H7 (cell line): ENCODE results near the gene TIMP1. TPM values are rescaled to one million over a fixed set of nuclear protein-coding genes. Genes with fewer than 3 reads are reported as not detected.
A peak's percentile ranks its signal among the peaks of the same experiment; 100 is the strongest.

Experiments used
- DNase-seq: peaks from one replicate; pipeline ENCODE4 v3.0.0; 2012
- H3K27me3 ChIP-seq: 2 replicates; pipeline ENCODE4 v1.6.0; 2011; ENCODE audit warnings: mild to moderate bottlenecking, low read length; ENCODE audit not compliant: control insufficient read depth, insufficient read depth
- H3K36me3 ChIP-seq: replicated peaks from 2 replicates; pipeline ENCODE4 v1.5.1; 2011; ENCODE audit warnings: low read length; ENCODE audit not compliant: control insufficient read depth, insufficient read depth
- H3K4me3 ChIP-seq: 2 replicates; pipeline ENCODE4 v1.5.1; 2011; ENCODE audit warnings: low read depth, mild to moderate bottlenecking, control low read depth, low read length, moderate library complexity; ENCODE audit not compliant: insufficient read depth
- total RNA-seq: library from RNA; depleted of rRNA; stranded (reverse); fragments of >200 nt; shearing (Covaris generic); gene quantifications from 2 replicates; pipeline ENCODE4 v1.2.3, GENCODE V29; 2014

The TIMP1 gene
- total RNA-seq, 1 experiment from 2014 or later: 59.6 TPM

- Histone ChIP-seq H3K4me3 (no peak overlapping the region), H3K27me3 (no peaks in the 10 kb centered on the region; the same call in 1 of the 2 replicates), H3K36me3 (peaks cover 5% of the 10 kb centered on the region)
- DNase-seq: no peak
Observed at GRCh38 chrX:47566841-47567240, 15.4 kb upstream of the TIMP1 start.

GRCh38 chrX:47568656-47569295, 13.5 kb upstream of the TIMP1 start:
- no peaks in the 10 kb centered on the region; the same call in 1 of the 2 replicates for H3K27me3 ChIP-seq
- peaks cover 4% of the 10 kb centered on the region for H3K36me3 ChIP-seq
- DNase-seq: peak; percentile 76
- no peak overlapping the region for H3K4me3 ChIP-seq

DNA sequence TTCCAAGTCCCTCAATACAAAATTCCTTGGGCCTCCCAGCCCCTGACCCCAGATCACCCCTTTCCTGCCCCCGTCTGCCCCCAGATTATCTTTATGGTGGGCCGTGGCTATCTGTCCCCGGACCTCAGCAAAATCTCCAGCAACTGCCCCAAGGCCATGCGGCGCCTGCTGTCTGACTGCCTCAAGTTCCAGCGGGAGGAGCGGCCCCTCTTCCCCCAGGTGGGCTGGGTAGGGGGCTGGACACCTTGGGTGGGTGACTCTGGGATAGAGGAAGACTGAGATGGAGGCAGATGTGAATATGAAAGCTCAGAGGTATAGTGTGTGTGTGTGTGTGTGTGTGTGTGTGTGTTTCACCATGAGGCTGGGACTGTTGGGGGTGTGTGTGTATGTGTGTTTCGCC, 11.4 kb upstream of the TIMP1 start:
- DNase-seq: no peak
- Histone ChIP-seq H3K27me3 (no peaks in the 10 kb centered on the region; the same call in 1 of the 2 replicates), H3K36me3 (peaks cover 2% of the 10 kb centered on the region), H3K4me3 (no peak overlapping the region)

DNA sequence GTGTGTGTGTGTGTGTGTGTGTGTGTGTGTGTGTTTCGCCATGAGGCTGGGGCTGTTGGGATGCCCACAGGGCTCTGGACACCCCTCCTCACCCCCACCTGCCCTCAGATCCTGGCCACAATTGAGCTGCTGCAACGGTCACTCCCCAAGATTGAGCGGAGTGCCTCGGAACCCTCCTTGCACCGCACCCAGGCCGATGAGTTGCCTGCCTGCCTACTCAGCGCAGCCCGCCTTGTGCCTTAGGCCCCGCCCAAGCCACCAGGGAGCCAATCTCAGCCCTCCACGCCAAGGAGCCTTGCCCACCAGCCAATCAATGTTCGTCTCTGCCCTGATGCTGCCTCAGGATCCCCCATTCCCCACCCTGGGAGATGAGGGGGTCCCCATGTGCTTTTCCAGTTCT, 11.0 kb upstream of the TIMP1 start:
- Histone ChIP-seq H3K4me3 (no peak overlapping the region), H3K36me3 (peaks cover 2% of the 10 kb centered on the region), H3K27me3 (no peaks in the 10 kb centered on the region)
- DNase-seq: peak; percentile 59

DNA sequence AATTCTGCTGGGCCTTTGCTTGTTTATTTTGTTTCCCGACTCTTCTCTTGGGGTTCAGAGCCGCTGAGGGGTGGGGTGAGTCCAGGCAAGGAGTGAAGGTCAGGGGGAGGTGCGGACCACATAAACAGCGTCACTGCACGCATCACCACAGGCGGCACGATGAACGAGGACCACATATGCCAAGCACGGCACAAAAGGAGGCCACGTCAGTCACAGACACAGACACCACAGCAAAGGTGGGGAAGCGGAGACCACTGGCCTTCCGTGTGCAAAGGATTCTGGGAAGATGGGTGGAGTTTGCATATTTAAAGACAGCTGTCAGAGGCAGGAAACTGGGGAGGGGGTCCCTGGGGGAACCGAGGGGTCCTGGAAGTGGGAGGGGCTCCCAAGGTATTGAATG, 10.3 kb upstream of the TIMP1 start:
- no peak overlapping the region for H3K4me3 ChIP-seq
- H3K27me3 ChIP-seq: no peaks in the 10 kb centered on the region
- H3K36me3 ChIP-seq: peaks cover 2% of the 10 kb centered on the region
- DNase-seq: no peak

DNA sequence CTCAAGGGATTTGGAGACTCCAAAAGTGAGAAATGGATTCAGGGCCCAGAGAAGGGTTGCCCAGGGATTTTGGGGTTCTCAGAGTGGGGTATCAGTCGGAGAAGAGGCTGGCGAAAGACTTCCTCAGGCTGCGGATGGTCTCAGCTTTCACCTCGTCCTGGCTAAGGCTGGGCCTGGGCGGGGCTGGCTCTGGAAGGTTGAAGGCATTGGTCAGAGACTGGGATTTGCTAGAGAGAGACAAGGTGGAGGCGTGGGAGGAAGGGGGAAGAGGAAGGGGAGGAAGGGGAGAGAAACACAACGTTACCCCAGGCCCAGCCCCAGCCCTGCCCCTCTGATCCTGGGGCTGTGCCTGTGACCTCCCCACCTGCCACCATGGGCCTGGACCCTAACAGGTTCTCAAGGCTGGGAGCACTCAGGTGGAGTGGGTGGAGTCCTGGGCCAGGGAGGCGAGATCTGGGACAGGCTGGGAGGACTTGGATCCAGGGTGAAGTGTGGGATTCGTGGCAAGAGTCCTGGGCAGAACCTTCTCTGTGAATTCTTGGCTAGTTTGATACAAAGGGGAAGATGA, 9.4 kb upstream of the TIMP1 start:
- DNase-seq: peak; percentile 36
- Histone ChIP-seq H3K27me3 (no peaks in the 10 kb centered on the region), H3K4me3 (no peak overlapping the region), H3K36me3 (peaks cover 2% of the 10 kb centered on the region)

- peak; percentile 88 for DNase-seq
- no peaks in the 10 kb centered on the region for H3K27me3 ChIP-seq
- peaks cover 2% of the 10 kb centered on the region for H3K36me3 ChIP-seq
- peak overlapping the region; percentile 48 for H3K4me3 ChIP-seq
Observed at GRCh38 chrX:47573341-47574075, 8.7 kb upstream of the TIMP1 start.

DNA sequence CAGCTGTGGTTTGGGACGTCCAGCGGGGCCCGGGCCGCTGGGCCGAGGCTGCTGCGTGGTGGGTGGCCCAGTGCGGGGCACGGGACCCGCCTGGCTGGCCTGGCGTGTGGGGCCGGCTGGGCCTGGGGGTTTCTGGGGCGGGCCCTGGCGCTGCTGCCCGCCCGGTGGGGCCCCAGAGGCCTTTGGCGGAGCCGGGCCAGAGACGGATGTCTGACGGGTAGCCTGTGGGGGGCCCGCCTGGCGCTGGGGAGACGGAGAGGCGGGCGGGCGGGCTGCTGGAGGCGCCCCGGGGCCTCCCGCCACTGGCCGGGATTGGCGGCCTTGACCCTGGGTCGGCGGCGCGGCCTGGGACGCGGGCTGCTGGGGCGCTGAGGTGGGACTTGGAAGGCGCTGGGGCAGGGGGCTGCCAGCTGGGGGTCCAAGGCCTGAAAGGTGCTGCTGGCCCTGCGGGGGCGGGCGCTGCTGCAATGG, 8.1 kb upstream of the TIMP1 start:
- Histone ChIP-seq H3K27me3 (no peaks in the 10 kb centered on the region), H3K36me3 (peaks cover 2% of the 10 kb centered on the region), H3K4me3 (peak overlapping the region; percentile 48)
- DNase-seq: peak; percentile 85

DNA sequence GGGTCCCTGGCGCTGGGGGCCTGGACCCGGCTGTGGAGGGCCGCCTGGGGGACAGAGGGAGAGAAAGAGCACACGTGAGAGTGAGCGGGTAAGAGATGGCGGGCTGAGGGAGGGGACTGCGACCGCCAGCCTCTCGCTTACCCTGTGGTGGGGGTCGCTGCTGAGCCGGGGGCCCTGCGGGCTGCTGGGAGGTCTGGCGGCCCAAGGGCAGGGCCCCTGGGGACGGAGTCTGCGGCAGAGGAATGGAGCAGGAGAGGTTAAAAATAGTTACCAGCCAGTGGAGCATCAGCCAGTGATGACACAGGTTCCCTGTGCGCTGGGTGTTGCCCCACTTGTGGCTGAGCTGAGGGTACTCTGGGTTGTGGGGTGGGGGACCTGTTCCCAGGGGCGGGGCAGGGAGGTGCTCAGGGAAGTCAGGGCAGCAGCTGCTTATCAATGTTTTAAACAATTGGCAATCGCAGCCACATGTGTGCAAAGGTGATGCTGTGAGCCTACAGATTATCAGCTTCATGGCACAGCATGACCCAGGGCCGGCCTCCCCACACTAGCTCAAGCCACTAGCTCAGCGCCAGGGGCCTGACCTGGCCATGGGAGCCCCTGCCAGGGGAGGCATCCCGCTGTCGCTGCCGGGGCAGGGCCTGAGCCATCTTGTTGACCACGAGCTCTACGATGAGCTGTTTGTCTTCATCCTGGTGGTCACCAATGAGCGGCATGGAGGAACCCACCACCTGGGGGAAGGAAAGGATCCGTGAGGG, 7.5 kb upstream of the TIMP1 start:
- H3K36me3 ChIP-seq: peaks cover 2% of the 10 kb centered on the region
- peak; percentile 71 for DNase-seq
- no peaks in the 10 kb centered on the region for H3K27me3 ChIP-seq
- H3K4me3 ChIP-seq: peak overlapping the region; percentile 48

DNA sequence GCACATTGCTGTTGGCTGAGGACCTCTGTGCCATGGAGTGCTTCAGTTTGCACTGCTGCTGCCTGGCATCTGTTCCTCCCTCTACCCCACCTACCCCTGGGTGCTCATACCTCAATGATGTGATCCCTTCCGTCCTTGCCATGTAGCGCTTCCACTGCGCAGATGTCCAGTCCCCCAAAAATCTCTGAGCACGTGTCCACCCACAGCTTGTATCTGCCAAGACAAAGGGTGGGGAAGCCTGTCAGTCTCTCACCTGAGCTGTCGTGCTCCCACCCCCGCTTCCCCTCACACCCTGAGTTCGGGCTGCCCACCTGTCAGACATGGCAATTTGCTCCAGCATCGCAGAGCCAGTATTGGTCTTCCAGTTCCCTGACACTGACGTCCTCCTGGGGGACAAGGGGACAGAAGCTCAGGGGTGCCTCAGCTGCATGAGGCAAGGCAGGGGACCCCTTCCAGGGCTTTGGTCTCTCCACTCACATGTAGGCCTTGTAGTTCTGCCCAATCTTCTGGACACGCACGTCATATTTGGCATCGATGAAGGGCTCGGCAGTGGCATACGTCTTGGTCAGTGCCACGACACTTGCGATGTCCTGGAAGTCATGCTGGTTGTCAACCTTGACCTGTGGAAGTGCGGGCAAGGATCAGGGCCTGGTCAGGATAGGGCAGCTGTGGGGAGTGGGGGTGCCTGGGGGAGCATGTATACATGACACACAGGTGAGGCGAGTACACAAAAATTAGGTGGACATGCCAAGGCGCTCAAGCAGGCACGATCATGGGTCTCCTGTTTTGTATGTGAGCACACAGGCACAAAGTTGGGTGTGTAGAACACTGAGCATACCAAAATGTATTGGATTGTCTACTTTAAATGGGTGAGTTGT, 6.0 kb upstream of the TIMP1 start:
- H3K36me3 ChIP-seq: peaks cover 2% of the 10 kb centered on the region; the same call in 1 of the 2 replicates
- DNase-seq: no peak
- H3K27me3 ChIP-seq: no peaks in the 10 kb centered on the region
- no peak overlapping the region for H3K4me3 ChIP-seq

DNA sequence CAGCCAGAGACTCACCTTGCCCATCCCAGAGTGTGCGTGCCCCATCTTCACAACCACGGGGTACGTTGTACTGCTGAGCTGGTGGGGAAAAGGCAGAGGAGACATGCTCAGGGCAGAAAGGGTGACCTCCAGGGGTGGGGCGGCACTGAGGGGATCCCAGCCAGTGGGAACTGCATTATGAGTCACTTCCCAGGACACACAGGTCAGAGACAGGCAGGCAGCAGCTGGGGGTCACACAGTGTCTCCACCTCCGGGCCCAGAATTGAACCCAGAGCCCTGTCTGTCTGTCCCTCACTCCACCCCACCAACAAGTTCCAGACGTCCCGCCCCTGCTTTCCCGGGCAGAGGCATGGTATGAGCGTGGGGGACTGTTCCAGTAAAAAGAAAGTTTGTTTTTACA, 4.8 kb upstream of the TIMP1 start:
- no peaks in the 10 kb centered on the region for H3K27me3 ChIP-seq
- H3K36me3 ChIP-seq: no peaks in the 10 kb centered on the region
- no peak overlapping the region for H3K4me3 ChIP-seq
- no peak for DNase-seq

GRCh38 chrX:47577901-47578300, 4.3 kb upstream of the TIMP1 start:
- Histone ChIP-seq H3K36me3 (no peaks in the 10 kb centered on the region), H3K4me3 (no peak overlapping the region), H3K27me3 (no peaks in the 10 kb centered on the region)
- DNase-seq: no peak

DNA sequence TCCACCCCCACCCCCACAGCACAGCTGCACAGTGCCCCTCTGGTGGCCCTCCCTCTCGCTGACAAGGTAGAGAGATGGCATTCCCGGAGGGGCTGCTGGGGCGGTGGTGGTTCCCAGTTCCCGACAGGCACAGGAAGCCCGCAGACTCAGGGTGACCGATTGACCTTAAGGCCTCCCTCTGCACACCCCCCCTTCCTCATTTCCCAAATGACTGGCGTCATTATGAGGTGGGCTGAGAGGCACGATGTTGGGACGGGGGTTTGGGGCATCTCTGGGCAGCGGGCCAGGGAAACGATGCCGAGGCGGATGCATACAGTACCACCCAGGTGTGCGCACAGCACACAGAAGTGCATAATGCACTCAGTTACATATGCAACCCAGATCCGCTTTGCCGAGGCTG, 3.5 kb upstream of the TIMP1 start:
- DNase-seq: peak; percentile 33
- no peaks in the 10 kb centered on the region for H3K36me3 ChIP-seq
- H3K4me3 ChIP-seq: no peak overlapping the region
- H3K27me3 ChIP-seq: no peaks in the 10 kb centered on the region

- Histone ChIP-seq H3K36me3 (no peaks in the 10 kb centered on the region), H3K4me3 (no peak overlapping the region), H3K27me3 (no peaks in the 10 kb centered on the region)
- DNase-seq: no peak
Observed at GRCh38 chrX:47579537-47579936, 2.7 kb upstream of the TIMP1 start.
